Colonic mucosa (tissue), 4 donors: ENCODE results near the gene LTV1. TPM values are rescaled to one million over a fixed set of nuclear protein-coding genes. Genes with fewer than 3 reads are reported as not detected.

ENCODE experiments used
- DNase-seq: peaks from one replicate; pipeline ENCODE4 v3.0.0-alpha.2; 2020
- H3K27ac ChIP-seq: fragments of 200-600 bp; one replicate; pipeline ENCODE4 v1.8.0; 2021
- H3K27me3 ChIP-seq: fragments of 200-600 bp; one replicate; pipeline ENCODE4 v1.8.0; 2021
- H3K36me3 ChIP-seq: fragments of 200-600 bp; one replicate; pipeline ENCODE4 v1.8.0; 2021
- H3K4me1 ChIP-seq: fragments of 200-600 bp; one replicate; pipeline ENCODE4 v1.8.0; 2021; ENCODE audit warnings: mild to moderate bottlenecking
- H3K4me3 ChIP-seq: fragments of 200-600 bp; one replicate; pipeline ENCODE4 v1.8.0; 2021
- H3K9ac ChIP-seq, 2 donors: one replicate each; pipeline ENCODE4 v1.7.0; 2013; ENCODE audit warnings: control low read depth in 2 of 2, low read depth in 2 of 2, low read length in 2 of 2
- H3K9me3 ChIP-seq: fragments of 200-600 bp; one replicate; pipeline ENCODE4 v1.8.0; 2021
- CTCF ChIP-seq: fragments of 200-600 bp; IDR thresholded peaks from one replicate; pipeline ENCODE4 v1.8.0; 2022; ENCODE audit warnings: antibody characterized with exemption, mild to moderate bottlenecking
- intact Hi-C: fragments of 100-400 bp; cut with DNase I; formaldehyde crosslinking; loops from one replicate; pipeline ENCODE4 v1.14.1; 2022
- total RNA-seq, 2 donors: library from RNA; stranded (reverse); fragmentation: NEBNext Ultra II Directional in 1 of 2; extraction: Animal tissue kit (Norgen Biotek cat#: 25700) in 1 of 2; gene quantifications; one replicate each; pipeline ENCODE4 v1.2.1, GENCODE V29; 2021
- donor health status: healthy.
- donor health status: DM: no; HTN: no; CAD: no.
- donor health status: DM: no; HTN: no; CAD: no.

Gene LTV1
- total RNA-seq, 2 donors from 2014 or later = 11.0 to 17.4 TPM

DNA sequence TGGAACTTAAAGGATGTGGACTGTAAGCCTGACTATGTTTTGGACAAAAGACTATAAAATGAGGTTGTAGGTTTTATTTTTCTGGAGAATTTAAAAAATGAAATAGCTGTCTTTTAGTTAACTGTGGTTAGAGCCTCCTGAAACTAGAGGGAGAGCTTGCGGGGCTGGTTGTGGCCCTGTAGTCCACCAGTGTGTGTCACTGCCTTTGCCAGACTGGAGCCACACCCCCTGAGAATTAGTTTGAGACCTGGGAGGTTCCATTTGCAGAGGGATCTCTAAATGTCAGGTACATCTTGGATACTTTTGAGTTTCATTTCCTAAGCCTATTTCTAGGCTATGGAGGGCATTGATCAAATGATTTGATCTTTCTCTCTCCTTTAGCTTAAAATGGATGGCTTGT, 42.0 kb downstream of the LTV1 start:
- no peak for DNase-seq
- Histone ChIP-seq H3K9me3 (no peaks in the 10 kb centered on the region), H3K27ac (no peak overlapping the region), H3K4me3 (no peak overlapping the region), H3K4me1 (no peaks in the 10 kb centered on the region), H3K27me3 (no peaks in the 10 kb centered on the region), H3K36me3 (no peaks in the 10 kb centered on the region), H3K9ac (no peak overlapping the region)
- TF ChIP-seq CTCF = no peak
- intact Hi-C loops = no loop called here

DNA sequence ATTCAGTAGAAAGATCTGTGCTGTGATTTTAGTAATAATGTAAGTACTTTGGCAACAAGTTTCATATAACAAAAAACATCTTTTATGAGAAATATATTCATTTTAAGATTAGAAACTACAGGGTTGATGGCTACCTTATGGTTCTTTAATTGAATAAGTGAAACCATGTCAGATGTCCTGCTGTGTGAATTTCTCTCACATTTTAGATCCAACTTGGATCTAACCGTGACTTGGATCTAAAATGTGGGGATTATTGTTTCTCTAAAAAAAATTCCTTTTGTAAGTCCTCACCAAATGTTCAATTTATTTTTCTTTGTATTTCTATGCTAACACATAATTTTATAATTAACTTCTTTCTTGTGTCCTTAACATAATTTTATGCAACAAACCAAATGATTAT, 51.5 kb downstream of the LTV1 start:
- no peak for TF ChIP-seq CTCF
- intact Hi-C loops = no loop called here
- Histone ChIP-seq H3K27me3 (no peaks in the 10 kb centered on the region), H3K4me1 (peaks cover 4% of the 10 kb centered on the region), H3K27ac (no peak overlapping the region), H3K4me3 (no peak overlapping the region), H3K36me3 (no peaks in the 10 kb centered on the region), H3K9ac (no peak overlapping the region), H3K9me3 (no peaks in the 10 kb centered on the region)
- DNase-seq = no peak

- Histone ChIP-seq H3K27me3 (no peaks in the 10 kb centered on the region), H3K4me1 (peaks cover 4% of the 10 kb centered on the region), H3K27ac (no peak overlapping the region), H3K9me3 (no peaks in the 10 kb centered on the region), H3K4me3 (no peak overlapping the region), H3K36me3 (no peaks in the 10 kb centered on the region), H3K9ac (no peak overlapping the region)
- DNase-seq = peak; percentile 32
- no peak for TF ChIP-seq CTCF
- intact Hi-C loops = no loop called here
These were observed 53.2 kb downstream of the LTV1 start for GRCh38 chr6:143896126-143896860.

- no peak for DNase-seq
These were observed 57.2 kb downstream of the LTV1 start for GRCh38 chr6:143900358-143900757.

More at GRCh38 chr6:143900358-143900757, 57.2 kb downstream of the LTV1 start:
- no peak for TF ChIP-seq CTCF
- Histone ChIP-seq H3K4me1 (peaks cover 4% of the 10 kb centered on the region), H3K9ac (no peak overlapping the region), H3K27ac (no peak overlapping the region), H3K4me3 (no peak overlapping the region), H3K9me3 (no peaks in the 10 kb centered on the region), H3K27me3 (no peaks in the 10 kb centered on the region), H3K36me3 (no peaks in the 10 kb centered on the region)
- intact Hi-C loops = no loop called here
